Stimulated activated naive CD8-positive, alpha-beta T cell treated with anti-CD3 and anti-CD28 coated beads, Interleukin-15, Interleukin-2, amounts not matched to agents 100 U/mL and 50 U/mL, for 24 hours (primary cell): ENCODE data around the gene FBXW12.
A peak's percentile ranks its signal among the peaks of the same experiment; 100 is the strongest.

Source experiments
- ATAC-seq: fragments of 150-1000 bp; cut with Tn5 transposase; one replicate; pipeline ENCODE4 v1.10.0; 2021
- DNase-seq: peaks from one replicate; pipeline ENCODE4 v3.0.0; 2021

Gene FBXW12

GRCh38 chr3:48435774-48436476 lies 63.9 kb downstream of the FBXW12 start:
- DNase-seq: peak; percentile 88
- ATAC-seq: peak; percentile 29

GRCh38 chr3:48436477-48436787 lies 64.4 kb downstream of the FBXW12 start:
- ATAC-seq (no peak), DNase-seq (no peak)

- no peak for DNase-seq
- ATAC-seq: no peak
Observed at GRCh38 chr3:48436855-48437254, 64.8 kb downstream of the FBXW12 start.

- no peak for DNase-seq
- ATAC-seq: no peak
Observed at GRCh38 chr3:48437812-48438211, 65.8 kb downstream of the FBXW12 start.

GRCh38 chr3:48439820-48440589 lies 68.0 kb downstream of the FBXW12 start, which contains the start of the genes CCDC51 and TMA7:
Gene CCDC51 (minus strand): TSS chr3:48440119. CDS start chr3:48435128, 4,991 bp downstream.
Gene TMA7 (plus strand): TSS chr3:48440257. CDS start chr3:48440297, 40 bp downstream.
- ATAC-seq (peak; percentile 99), DNase-seq (peak; percentile 98)

- peak; percentile 34 for DNase-seq
- ATAC-seq: no peak
Observed at GRCh38 chr3:48440590-48440958, 68.6 kb downstream of the FBXW12 start.

- no peak for DNase-seq
- ATAC-seq: no peak
Observed at GRCh38 chr3:48441940-48442339, 69.9 kb downstream of the FBXW12 start.
